AG04449 (cell line): ENCODE data around the gene COPRS.
"Not testable (repeated sequence)": the region's sequence is repeated elsewhere in the genome, so short reads cannot be mapped to it uniquely, and the experiment has no call there.

Experiments
- CTCF ChIA-PET: fragments of 350-600 bp; formaldehyde crosslinking; extraction: SDS; loops from one replicate; lab custom pipeline; 2021; ENCODE audit warnings: antibody characterized with exemption; lab: Yijun Ruan, JAX
- POLR2A ChIA-PET: fragments of 400-600, 350-600 bp; formaldehyde crosslinking; extraction: SDS; loops from one replicate; lab custom pipeline; 2020; ENCODE audit warnings: antibody characterized with exemption, inconsistent platforms; lab: Yijun Ruan, JAX
- DNase-seq: peaks from one replicate; pipeline ENCODE4 v3.0.0-alpha.2; 2010; ENCODE audit warnings: low read depth, low spot score
- H3K4me3 ChIP-seq: 2 replicates; pipeline ENCODE4 v1.5.1; 2011; ENCODE audit warnings: low read depth, mild to moderate bottlenecking, control low read depth, low read length
- TF ChIP-seq, protein P1 (sequence below): IDR thresholded peaks from one replicate; pipeline ENCODE4 v1.5.1; 2011; ENCODE audit warnings: mild to moderate bottlenecking, moderate library complexity, low read length, control low read depth, inconsistent platforms; ENCODE audit not compliant: insufficient read depth; ENCODE audit errors: missing control alignments

The COPRS gene

DNA sequence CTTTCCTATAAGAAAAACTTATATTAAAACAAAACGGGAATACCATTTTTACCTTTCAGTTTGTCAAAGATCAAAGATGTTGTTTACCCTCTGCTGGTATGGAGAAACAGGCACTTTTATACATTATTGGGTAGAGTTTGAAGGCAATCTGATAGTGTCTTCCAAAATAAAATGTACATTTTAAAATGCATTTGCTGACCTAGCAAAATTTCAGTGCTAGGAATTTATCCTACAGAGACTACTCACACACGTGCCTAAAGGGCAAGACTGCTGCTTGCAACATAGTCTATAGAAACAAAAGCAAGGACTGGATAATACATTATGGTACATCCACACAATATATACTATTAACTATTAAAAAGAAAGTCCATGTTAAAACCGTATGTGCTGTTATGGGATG lies 36.0 kb downstream of the COPRS start:
- TF ChIP-seq, protein P1, sequence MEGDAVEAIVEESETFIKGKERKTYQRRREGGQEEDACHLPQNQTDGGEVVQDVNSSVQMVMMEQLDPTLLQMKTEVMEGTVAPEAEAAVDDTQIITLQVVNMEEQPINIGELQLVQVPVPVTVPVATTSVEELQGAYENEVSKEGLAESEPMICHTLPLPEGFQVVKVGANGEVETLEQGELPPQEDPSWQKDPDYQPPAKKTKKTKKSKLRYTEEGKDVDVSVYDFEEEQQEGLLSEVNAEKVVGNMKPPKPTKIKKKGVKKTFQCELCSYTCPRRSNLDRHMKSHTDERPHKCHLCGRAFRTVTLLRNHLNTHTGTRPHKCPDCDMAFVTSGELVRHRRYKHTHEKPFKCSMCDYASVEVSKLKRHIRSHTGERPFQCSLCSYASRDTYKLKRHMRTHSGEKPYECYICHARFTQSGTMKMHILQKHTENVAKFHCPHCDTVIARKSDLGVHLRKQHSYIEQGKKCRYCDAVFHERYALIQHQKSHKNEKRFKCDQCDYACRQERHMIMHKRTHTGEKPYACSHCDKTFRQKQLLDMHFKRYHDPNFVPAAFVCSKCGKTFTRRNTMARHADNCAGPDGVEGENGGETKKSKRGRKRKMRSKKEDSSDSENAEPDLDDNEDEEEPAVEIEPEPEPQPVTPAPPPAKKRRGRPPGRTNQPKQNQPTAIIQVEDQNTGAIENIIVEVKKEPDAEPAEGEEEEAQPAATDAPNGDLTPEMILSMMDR, result no peak
- H3K4me3 ChIP-seq, result no peak overlapping the region
- ChIA-PET POLR2A (no interaction called here), CTCF (interaction anchor here (1.2 kb wide), 1 partner anchor 13 kb away, joined by 3 read pairs; no protein-coding TSS in a partner anchor)
- DNase-seq, result no peak

DNA sequence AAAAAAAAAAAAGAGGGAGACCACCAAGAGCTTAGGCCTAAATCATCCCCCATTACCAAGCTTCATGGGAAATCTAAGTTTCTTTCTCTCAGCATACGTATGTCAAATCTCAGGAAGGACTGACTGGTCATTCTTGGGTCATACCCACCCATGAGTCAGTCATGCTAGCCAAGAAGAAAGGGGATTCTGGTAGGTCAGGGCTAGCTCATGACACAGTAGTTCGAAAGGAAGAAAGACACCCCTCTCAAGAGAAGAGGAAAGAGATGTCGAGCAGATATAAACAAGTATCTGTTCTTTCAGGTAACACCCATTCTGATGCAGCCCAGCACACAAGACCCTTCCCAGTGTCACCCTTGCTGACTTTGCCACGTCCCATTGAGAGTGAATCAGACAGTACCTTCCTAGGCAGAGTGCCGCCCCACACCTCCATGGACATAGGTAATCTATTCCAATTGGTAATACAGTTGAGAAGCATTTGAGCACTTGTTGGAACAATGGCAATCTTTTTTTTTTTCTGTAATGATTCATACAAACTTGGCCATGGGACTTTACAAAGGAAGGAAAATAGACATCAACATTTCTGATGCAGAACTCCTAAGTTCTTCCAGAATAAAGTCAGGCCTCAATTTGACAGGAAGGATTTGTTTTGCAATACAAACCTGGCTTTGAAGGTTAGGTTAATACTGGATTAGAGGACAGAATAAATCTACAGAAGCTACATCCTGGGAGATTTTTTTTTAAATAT lies 38.2 kb downstream of the COPRS start:
- POLR2A ChIA-PET, result no interaction called here
- no peak for DNase-seq
- CTCF ChIA-PET, result interaction anchor here (1.4 kb wide), 1 partner anchor 224 kb away, joined by 3 read pairs; no protein-coding TSS in a partner anchor
- no peak overlapping the region for H3K4me3 ChIP-seq
- TF ChIP-seq, protein P1, result no peak

DNA sequence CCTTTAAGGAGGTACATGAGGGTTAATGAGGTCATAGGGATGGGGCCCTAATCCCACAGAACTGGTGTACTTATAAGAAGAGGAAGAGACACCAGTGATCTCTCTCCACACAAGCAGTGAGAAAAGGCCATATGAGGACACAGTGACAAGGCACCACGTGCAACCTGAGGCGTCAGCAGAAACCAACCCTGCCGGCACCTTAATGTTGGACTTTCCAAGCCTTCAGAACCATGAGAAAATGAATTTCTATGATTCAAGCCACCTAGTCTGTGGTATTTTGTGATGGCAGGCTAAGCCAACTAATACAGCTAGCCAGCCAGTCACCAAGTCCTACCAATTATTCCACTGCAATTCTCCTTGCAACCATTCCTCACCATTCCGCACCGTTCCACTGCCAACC lies 39.5 kb downstream of the COPRS start:
- DNase-seq, result no peak
- TF ChIP-seq, protein P1, result no peak
- H3K4me3 ChIP-seq, result no peak overlapping the region
- CTCF ChIA-PET, result no interaction called here
- POLR2A ChIA-PET, result no interaction called here

DNA sequence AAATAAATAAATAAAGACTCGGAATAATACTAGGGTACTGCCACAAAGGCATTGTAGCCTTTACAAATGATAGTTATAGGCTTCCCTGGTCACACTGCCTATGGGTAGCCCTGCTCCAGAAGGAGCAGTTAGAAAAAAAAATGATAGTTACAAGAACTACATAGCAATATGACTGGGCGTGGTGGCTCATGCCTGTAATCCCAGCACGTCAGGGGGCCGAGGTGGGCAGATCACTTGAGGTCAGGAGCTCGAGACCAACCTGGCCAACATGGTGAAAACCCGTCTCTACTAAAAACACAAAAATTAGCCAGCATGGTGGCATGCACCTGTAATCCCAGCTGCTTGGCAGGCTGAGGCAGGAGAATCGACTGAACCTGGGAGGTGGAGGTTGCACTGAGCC lies 40.2 kb downstream of the COPRS start:
- DNase-seq, CTCF ChIA-PET, POLR2A ChIA-PET, H3K4me3 ChIP-seq: not testable (repeated sequence)

DNA sequence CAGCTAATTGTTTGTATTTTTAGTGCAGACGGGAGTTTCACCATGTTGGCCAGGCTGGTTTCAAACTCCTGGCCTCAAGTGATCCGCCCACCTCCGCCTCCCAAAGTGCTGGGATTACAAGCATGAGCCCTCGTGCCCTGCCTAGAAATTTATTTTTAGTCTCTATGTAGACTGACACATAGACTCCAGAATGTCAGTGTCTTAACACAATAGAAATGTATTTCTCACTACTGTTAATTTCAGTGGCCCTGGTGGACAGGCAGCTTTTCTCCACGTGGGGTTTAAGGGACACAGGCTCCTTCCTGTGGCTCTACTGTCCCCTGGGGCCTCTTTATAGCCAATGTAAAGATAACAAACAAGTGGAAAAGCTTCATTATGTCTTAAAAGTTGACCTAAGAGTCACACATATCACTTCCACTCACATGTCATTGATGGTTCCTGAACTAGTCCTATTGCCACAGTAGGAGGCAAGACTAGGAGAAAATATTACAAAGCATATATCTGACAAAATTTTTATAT lies 43.8 kb downstream of the COPRS start:
- POLR2A ChIA-PET, result no interaction called here
- CTCF ChIA-PET, result no interaction called here
- H3K4me3 ChIP-seq, result no peak overlapping the region
- TF ChIP-seq, protein P1, result no peak
- no peak for DNase-seq

DNA sequence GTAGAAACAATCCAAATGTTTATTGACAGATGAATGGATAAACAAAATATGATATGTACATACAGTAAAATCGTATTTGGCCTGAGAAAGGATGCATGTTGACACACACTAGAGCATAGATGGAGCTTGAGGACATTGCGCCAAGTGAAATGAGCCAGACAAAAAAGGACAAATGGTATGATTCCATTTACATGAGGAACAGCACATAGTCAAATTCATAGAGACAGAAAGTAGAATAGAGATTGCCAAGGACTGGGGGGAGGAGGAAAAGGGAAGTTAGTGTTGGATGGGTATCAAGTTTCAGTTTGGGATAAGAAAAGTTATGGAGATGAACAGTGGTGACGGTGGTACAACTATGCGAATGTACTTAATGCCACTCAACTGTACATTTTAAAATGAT lies 47.9 kb downstream of the COPRS start:
- DNase-seq, result no peak
- ChIA-PET POLR2A (no interaction called here), CTCF (interaction anchor here (1.0 to 1.4 kb wide), 2 partner anchors 10 to 31 kb away, joined by 3 to 4 read pairs; no protein-coding TSS in a partner anchor)
- H3K4me3 ChIP-seq, result no peak overlapping the region
- TF ChIP-seq, protein P1, result no peak

DNA sequence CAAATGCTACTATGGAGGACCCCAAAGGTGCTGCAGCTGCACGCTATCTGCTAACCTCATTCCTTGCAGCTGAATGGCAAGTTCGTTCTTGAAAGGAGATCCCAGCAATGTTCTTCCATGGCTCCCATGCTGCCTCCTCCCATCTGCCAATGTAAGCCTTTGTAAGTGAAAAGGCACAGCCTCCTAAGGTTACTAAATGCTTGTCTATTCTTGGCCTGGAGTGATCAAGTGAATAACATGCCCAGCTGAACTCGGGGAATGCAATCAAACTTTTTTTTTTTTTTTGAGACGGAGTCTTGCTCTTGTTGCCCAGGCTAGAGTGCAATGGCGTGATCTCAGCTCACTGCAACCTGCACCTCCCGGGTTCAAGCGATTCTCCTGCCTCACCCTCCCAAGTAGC lies 49.2 kb downstream of the COPRS start:
- DNase-seq, H3K4me3 ChIP-seq, POLR2A ChIA-PET: not testable (repeated sequence)
- CTCF ChIA-PET, result interaction anchor here (0.6 to 1.0 kb wide), 2 partner anchors 14 to 32 kb away, joined by 3 read pairs; no protein-coding TSS in a partner anchor
